HEK293T (cell line): ENCODE data around the gene C20orf144.

Experiments used
- CTCF ChIA-PET: fragments of 350-600 bp; formaldehyde crosslinking; extraction: SDS; loops from one replicate; lab custom pipeline; 2021; ENCODE audit warnings: antibody characterized with exemption, inconsistent platforms; lab: Yijun Ruan, JAX
- POLR2A ChIA-PET: fragments of 350-600 bp; formaldehyde crosslinking; extraction: SDS; loops from one replicate; lab custom pipeline; 2020; ENCODE audit warnings: antibody characterized with exemption, inconsistent platforms; lab: Yijun Ruan, JAX
- DNase-seq: peaks from one replicate; pipeline ENCODE4 v3.0.0; 2012; ENCODE audit warnings: mixed read lengths; ENCODE audit errors: extremely low spot score
- ARNT ChIP-seq: fragments of 450-650 bp; IDR thresholded peaks from 2 replicates; pipeline ENCODE4 v1.6.1; 2017; ENCODE audit warnings: mild to moderate bottlenecking
- BHLHE40 ChIP-seq: fragments of 450-650 bp; IDR thresholded peaks from 2 replicates; pipeline ENCODE4 v1.6.1; 2016; ENCODE audit warnings: mild to moderate bottlenecking, moderate library complexity, borderline replicate concordance
- CTBP1 ChIP-seq: fragments of 450-650 bp; IDR thresholded peaks from 2 replicates; pipeline ENCODE4 v1.6.1; 2016; ENCODE audit warnings: borderline replicate concordance
- ELF4 ChIP-seq: fragments of 450-650 bp; IDR thresholded peaks from 2 replicates; pipeline ENCODE4 v1.6.1; 2017; ENCODE audit warnings: antibody characterized with exemption
- FOXA1 ChIP-seq: fragments of 450-650 bp; IDR thresholded peaks from 2 replicates; pipeline ENCODE4 v1.6.1; 2016; ENCODE audit warnings: mild to moderate bottlenecking
- FOXK2 ChIP-seq: fragments of 450-650 bp; IDR thresholded peaks from 2 replicates; pipeline ENCODE4 v1.6.1; 2016; ENCODE audit warnings: mild to moderate bottlenecking
- FOXM1 ChIP-seq: fragments of 450-650 bp; IDR thresholded peaks from 2 replicates; pipeline ENCODE4 v1.6.1; 2017; ENCODE audit warnings: mild to moderate bottlenecking, borderline replicate concordance
- HDGF ChIP-seq: fragments of 450-650 bp; IDR thresholded peaks from 2 replicates; pipeline ENCODE4 v1.6.1; 2017; ENCODE audit warnings: antibody characterized with exemption, borderline replicate concordance
- L3MBTL2 ChIP-seq: fragments of 450-650 bp; conservative IDR thresholded peaks from 2 replicates; pipeline ENCODE4 v1.6.1; 2016; ENCODE audit warnings: mild to moderate bottlenecking
- LEF1 ChIP-seq: fragments of 450-650 bp; IDR thresholded peaks from 2 replicates; pipeline ENCODE4 v1.6.1; 2017; ENCODE audit warnings: mild to moderate bottlenecking, borderline replicate concordance
- NFRKB ChIP-seq: fragments of 450-650 bp; IDR thresholded peaks from 2 replicates; pipeline ENCODE4 v1.6.1; 2016; ENCODE audit warnings: mild to moderate bottlenecking, moderate library complexity
- SP1 ChIP-seq: fragments of 450-650 bp; IDR thresholded peaks from 2 replicates; pipeline ENCODE4 v1.6.1; 2017
- SUZ12 ChIP-seq: fragments of 450-650 bp; IDR thresholded peaks from 2 replicates; pipeline ENCODE4 v1.6.1; 2016; ENCODE audit warnings: mild to moderate bottlenecking
- TARDBP ChIP-seq: fragments of 450-650 bp; IDR thresholded peaks from 2 replicates; pipeline ENCODE4 v1.6.1; 2016
- ZNF384 ChIP-seq: fragments of 450-650 bp; IDR thresholded peaks from 2 replicates; pipeline ENCODE4 v1.6.1; 2016
- TF ChIP-seq, protein P1 (sequence below): fragments of 450-650 bp; IDR thresholded peaks from 2 replicates; pipeline ENCODE4 v1.6.1; 2016

C20orf144 gene

DNA sequence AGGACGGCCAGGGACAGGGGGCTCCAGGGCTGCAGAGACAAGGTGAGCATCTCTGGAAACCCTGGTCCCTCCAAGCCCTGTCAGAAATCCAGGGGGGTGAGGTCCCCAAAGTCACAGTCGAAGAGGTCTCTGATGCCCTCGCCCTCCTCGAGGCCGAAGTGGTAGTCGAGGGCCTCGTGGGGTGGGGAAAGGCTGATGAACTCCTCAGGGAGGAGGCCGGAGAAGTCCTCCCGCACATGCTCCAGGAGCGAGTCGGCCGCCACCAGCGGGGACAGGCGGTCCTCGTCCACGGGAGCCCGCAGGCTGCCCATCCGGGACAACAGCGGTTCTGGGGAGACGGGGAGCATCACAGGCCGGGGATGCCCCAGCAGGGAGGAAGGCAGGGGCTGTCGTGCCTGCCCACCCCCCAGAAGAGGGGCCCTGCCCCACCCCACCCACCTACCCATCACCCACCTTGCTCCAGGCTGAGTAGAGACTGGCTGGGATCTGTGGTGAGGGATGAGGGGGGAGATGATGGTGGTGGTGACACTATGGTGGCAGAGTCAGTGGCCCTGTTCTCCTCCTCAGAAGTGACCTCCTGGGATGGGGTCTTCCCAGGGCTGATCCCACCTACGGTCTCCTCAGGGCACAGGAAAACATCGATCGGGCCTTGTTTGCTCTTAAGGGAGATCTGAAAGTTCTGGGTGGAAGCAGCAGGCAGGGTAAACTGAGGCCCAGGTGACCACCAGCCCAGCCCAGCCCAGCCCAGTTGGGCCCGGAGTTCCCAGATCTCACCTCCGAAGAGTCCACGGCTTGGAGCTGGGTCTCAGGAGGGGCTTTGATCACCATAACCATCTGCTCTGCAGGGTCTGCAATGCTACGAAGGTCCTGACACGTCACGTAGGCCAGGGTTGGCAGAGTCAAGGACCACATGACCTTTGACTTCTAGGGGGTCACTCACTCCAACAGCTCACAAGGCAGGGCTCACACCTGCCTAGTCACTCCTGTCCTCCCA, 14.8 kb downstream of the C20orf144 start:
- no peak for TF ChIP-seq ARNT
- TF ChIP-seq LEF1: no peak
- TF ChIP-seq ZNF384: no peak
- no peak for TF ChIP-seq HDGF
- TF ChIP-seq L3MBTL2: no peak
- TF ChIP-seq TARDBP: no peak
- no peak for TF ChIP-seq NFRKB
- no peak for TF ChIP-seq SP1
- TF ChIP-seq CTBP1: no peak
- TF ChIP-seq BHLHE40: no peak
- TF ChIP-seq, protein P1, sequence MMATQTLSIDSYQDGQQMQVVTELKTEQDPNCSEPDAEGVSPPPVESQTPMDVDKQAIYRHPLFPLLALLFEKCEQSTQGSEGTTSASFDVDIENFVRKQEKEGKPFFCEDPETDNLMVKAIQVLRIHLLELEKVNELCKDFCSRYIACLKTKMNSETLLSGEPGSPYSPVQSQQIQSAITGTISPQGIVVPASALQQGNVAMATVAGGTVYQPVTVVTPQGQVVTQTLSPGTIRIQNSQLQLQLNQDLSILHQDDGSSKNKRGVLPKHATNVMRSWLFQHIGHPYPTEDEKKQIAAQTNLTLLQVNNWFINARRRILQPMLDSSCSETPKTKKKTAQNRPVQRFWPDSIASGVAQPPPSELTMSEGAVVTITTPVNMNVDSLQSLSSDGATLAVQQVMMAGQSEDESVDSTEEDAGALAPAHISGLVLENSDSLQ: no peak
- no peak for TF ChIP-seq FOXA1
- no peak for TF ChIP-seq ELF4
- no peak for TF ChIP-seq SUZ12
- TF ChIP-seq FOXK2: no peak
- no peak for TF ChIP-seq FOXM1
- CTCF ChIA-PET: no interaction called here

DNA sequence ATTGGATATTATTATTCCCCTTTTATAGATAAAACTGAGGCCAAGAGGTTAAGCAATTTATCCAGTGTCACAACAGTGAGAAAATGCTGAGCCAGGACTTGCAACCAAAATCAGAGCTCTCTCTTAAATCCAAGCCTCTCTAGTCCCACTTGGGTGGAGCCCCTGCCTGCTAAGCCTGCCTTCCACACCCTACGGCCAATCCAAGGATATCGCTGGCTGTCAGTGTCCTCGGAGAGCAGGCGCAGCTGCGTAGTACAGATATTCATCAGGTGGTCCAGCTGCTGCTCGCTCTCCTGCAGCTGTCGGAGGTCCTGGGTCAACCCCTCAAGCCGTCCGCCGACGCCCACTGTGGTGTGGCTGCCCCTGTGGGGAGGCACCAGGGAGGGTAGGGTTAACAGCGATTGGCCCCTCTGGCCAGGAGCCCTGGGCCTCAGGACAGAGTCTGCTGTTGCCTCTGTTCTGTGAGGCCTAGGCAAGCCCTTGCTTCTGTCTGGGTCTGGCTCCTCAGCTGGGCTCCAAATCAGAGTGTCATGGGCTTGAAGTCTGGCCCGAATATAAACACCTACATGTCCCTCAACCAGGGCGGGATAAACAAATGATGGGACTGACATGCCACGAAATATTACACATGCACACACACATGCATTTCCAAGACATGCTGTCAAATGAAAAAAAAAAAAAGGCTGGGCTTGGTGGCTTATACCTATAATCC, 16.0 kb downstream of the C20orf144 start:
- DNase-seq: no peak
- no peak for TF ChIP-seq SP1
- no peak for TF ChIP-seq BHLHE40
- no peak for TF ChIP-seq TARDBP
- TF ChIP-seq HDGF: no peak
- no peak for TF ChIP-seq FOXK2
- TF ChIP-seq SUZ12: no peak
- TF ChIP-seq ARNT: no peak
- no peak for TF ChIP-seq FOXA1
- no peak for TF ChIP-seq L3MBTL2
- TF ChIP-seq ELF4: no peak
- TF ChIP-seq FOXM1: no peak
- TF ChIP-seq ZNF384: no peak
- TF ChIP-seq CTBP1: no peak
- no peak for TF ChIP-seq LEF1
- ChIA-PET POLR2A (interaction anchor here (1.2 kb wide), 1 partner anchor 15 kb away, joined by 4 read pairs; no protein-coding TSS in a partner anchor), CTCF (no interaction called here)

More for the DNA sequence above, 14.8 kb downstream of the C20orf144 start:
- POLR2A ChIA-PET: interaction anchor here (1.2 kb wide), 1 partner anchor 14 kb away, joined by 4 read pairs; no protein-coding TSS in a partner anchor
- DNase-seq: no peak

DNA sequence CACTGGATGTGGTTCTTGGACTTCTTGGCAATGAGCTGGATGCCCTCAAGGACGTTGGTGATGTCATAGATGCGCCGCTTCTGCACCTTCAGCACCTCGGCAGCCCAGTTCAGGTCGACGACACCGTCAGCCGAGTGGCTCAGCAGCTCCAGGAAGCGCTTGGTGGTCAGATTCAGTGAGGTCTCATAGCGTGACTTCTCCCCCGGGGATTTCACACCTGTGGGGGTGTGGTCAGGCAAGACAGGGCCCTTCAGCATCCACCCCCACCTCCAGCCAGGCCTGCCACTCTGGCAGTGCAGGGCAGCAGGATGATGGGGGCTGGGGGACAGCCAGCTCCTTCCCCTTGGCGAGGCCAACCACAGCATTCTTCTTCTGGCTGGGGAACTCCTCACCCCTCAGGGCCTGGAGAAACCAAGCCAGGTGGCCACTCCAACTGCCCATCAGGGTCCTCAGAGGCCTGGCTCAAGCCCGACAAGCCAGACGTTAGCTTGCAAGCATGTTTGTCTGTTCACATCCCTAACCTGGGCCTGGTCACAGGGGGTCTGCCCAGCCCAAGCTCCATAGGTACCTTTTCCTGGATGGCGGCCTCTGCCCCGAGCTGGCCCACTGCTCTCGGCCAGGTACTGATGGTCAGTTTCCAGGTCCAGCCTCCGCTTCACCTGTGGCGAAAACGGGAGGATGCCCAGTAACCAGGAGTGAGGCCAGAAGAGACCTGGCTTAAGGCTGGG, 17.8 kb downstream of the C20orf144 start:
- POLR2A ChIA-PET: interaction anchor here (0.8 kb wide), 1 partner anchor 16 kb away, joined by 8 read pairs; no protein-coding TSS in a partner anchor
- TF ChIP-seq SP1 (no peak), ARNT (no peak), FOXA1 (no peak), BHLHE40 (no peak), L3MBTL2 (no peak), LEF1 (no peak), HDGF (no peak)
- TF ChIP-seq, protein P1: no peak
- CTCF ChIA-PET: no interaction called here
- DNase-seq: no peak

DNA sequence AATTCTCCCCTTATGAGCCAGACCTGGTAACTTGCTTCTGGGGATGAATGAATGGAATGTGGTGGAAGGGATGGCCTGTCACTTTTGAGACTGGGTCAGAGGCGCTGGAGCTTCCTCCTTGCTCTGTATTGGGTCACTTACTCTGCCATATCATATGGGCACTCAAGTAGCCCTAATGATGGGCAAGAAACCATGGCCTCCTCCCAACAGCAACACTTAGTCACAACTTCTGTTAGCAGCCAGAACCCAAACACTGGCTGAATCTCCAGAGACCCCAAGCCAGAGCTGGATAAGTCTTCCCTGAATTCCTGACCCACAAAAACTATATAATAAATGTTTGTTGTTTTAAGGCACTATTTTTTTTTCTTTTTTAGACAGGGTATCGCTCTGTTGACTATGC, 18.6 kb downstream of the C20orf144 start:
- TF ChIP-seq BHLHE40: no peak
- no peak for TF ChIP-seq SP1
- no peak for TF ChIP-seq ZNF384
- no peak for TF ChIP-seq NFRKB
- no peak for TF ChIP-seq ARNT
- TF ChIP-seq FOXM1: no peak
- no peak for TF ChIP-seq CTBP1
- TF ChIP-seq FOXA1: no peak
- TF ChIP-seq FOXK2: no peak
- no peak for TF ChIP-seq L3MBTL2
- CTCF ChIA-PET: no interaction called here
- POLR2A ChIA-PET: interaction anchor here (1.0 kb wide), 1 partner anchor 38 kb away, joined by 3 read pairs; no protein-coding TSS in a partner anchor
- DNase-seq: no peak

DNA sequence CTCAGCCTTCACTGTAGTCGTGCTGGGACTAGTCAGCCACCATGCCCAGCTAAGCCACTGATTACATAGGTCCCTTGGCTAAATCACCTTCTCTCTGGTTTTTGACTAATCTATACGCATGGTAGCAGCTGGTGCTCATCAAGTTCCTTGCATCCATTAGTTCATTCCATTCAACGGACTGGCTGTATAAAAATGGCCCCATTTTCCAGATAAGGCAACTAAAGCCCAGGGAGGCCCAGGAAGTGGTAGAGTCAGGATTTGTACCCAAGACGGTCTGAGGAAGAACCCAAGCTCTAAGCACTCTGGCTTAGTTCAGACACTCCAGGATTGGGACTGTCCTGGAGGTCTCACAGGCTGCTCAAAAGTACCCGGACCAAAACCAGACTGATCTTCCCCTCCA, 19.2 kb downstream of the C20orf144 start:
- POLR2A ChIA-PET: interaction anchor here (1.0 kb wide), 1 partner anchor 38 kb away, joined by 3 read pairs; no protein-coding TSS in a partner anchor
- CTCF ChIA-PET: no interaction called here
- no peak for DNase-seq
- TF ChIP-seq ARNT: no peak
- TF ChIP-seq SUZ12: no peak
- no peak for TF ChIP-seq BHLHE40
- TF ChIP-seq FOXM1: no peak
- TF ChIP-seq FOXA1: no peak
- TF ChIP-seq ELF4: no peak
- no peak for TF ChIP-seq HDGF
- TF ChIP-seq NFRKB: no peak
